Measurements from ENCODE around the gene SGCB.
"Not testable (repeated sequence)": the region's sequence is repeated elsewhere in the genome, so short reads cannot be mapped to it uniquely, and the experiment has no call there.

The SGCB gene

GRCh38 chr4:52038103-52038912 lies at the start of gene SGCB:
Gene SGCB (minus strand): TSS chr4:52038299. CDS start chr4:52038259, 40 bp downstream.
- DNase-seq (ENCODE audit: low spot score), result peak; percentile 87

- not testable (repeated sequence) for DNase-seq (ENCODE audit: low spot score)
Observed at GRCh38 chr4:52086425-52086824, 48.3 kb upstream of the SGCB start.

- DNase-seq (ENCODE audit: low spot score), result no peak
Observed at GRCh38 chr4:52081216-52081615, 43.1 kb upstream of the SGCB start.

GRCh38 chr4:52079659-52080058 lies 41.6 kb upstream of the SGCB start:
- no peak for DNase-seq (ENCODE audit: low spot score)

- DNase-seq (ENCODE audit: low spot score), result no peak
Observed at GRCh38 chr4:52076731-52077130, 38.6 kb upstream of the SGCB start.

GRCh38 chr4:52071791-52072546 lies 33.9 kb upstream of the SGCB start:
- DNase-seq (ENCODE audit: low spot score), result no peak

GRCh38 chr4:52069571-52069970 lies 31.5 kb upstream of the SGCB start:
- DNase-seq (ENCODE audit: low spot score), result no peak

- DNase-seq (ENCODE audit: low spot score), result no peak
Observed at GRCh38 chr4:52059372-52059771, 21.3 kb upstream of the SGCB start.

- DNase-seq (ENCODE audit: low spot score), result no peak
Observed at GRCh38 chr4:52058275-52058674, 20.2 kb upstream of the SGCB start.

- DNase-seq (ENCODE audit: low spot score), result no peak
Observed at GRCh38 chr4:52057196-52057595, 19.1 kb upstream of the SGCB start.

- no peak for DNase-seq (ENCODE audit: low spot score)
Observed at GRCh38 chr4:52054254-52054653, 16.2 kb upstream of the SGCB start.

GRCh38 chr4:52052475-52052780 lies 14.3 kb upstream of the SGCB start:
- no peak for DNase-seq (ENCODE audit: low spot score)

- peak; percentile 76 for DNase-seq (ENCODE audit: low spot score)
Observed at GRCh38 chr4:52051615-52052474, 13.7 kb upstream of the SGCB start.

GRCh38 chr4:52051213-52051614 lies 13.1 kb upstream of the SGCB start, which contains the start of gene SPATA18:
Gene SPATA18 (plus strand): TSS chr4:52051304. CDS start chr4:52051705, 401 bp downstream.
- peak; percentile 68 for DNase-seq (ENCODE audit: low spot score)

- no peak for DNase-seq (ENCODE audit: low spot score)
Observed at GRCh38 chr4:52049266-52049665, 11.2 kb upstream of the SGCB start.

- DNase-seq (ENCODE audit: low spot score), result no peak
Observed at GRCh38 chr4:52045028-52045427, 6.9 kb upstream of the SGCB start.

GRCh38 chr4:52037689-52038102 lies 403 bp downstream of the SGCB start:
- DNase-seq (ENCODE audit: low spot score), result peak; percentile 82

GRCh38 chr4:52036886-52037530 lies 1.1 kb downstream of the SGCB start:
- DNase-seq (ENCODE audit: low spot score), result no peak

GRCh38 chr4:52035190-52035589 lies 2.9 kb downstream of the SGCB start:
- no peak for DNase-seq (ENCODE audit: low spot score)

- DNase-seq (ENCODE audit: low spot score), result no peak
Observed at GRCh38 chr4:52032005-52032404, 6.1 kb downstream of the SGCB start.

- no peak for DNase-seq (ENCODE audit: low spot score)
Observed at GRCh38 chr4:52028970-52029369, 9.1 kb downstream of the SGCB start.
